HG03060 (cell line): ENCODE results near the gene KRT72.

ENCODE experiments used
- ATAC-seq: cut with Tn5 transposase; IDR thresholded peaks from one replicate; pipeline ENCODE4 v1.9.1; 2021; ENCODE audit warnings: low read depth, moderate number of reproducible peaks; ENCODE audit not compliant: unreplicated experiment

Gene KRT72

GRCh38 chr12:52581481-52581880, 19.8 kb downstream of the KRT72 start:
- no peak for ATAC-seq

GRCh38 chr12:52581066-52581465, 20.2 kb downstream of the KRT72 start:
- no peak for ATAC-seq

- no peak for ATAC-seq
Observed at GRCh38 chr12:52580496-52580895, 20.8 kb downstream of the KRT72 start.

GRCh38 chr12:52579468-52580465, 21.5 kb downstream of the KRT72 start:
- ATAC-seq: no peak

- no peak for ATAC-seq
Observed at GRCh38 chr12:52578469-52578868, 22.8 kb downstream of the KRT72 start.

GRCh38 chr12:52577316-52577715, 23.9 kb downstream of the KRT72 start:
- ATAC-seq: no peak

- ATAC-seq: no peak
Observed at GRCh38 chr12:52575948-52576347, 25.3 kb downstream of the KRT72 start.

- ATAC-seq: no peak
Observed at GRCh38 chr12:52575256-52575655, 26.0 kb downstream of the KRT72 start.

GRCh38 chr12:52573743-52574142, 27.5 kb downstream of the KRT72 start, which contains the start of gene KRT74:
KRT74 (minus strand) TSS chr12:52573843; CDS start chr12:52573777, 66 bp downstream.
- no peak for ATAC-seq

GRCh38 chr12:52573306-52573705, 28.0 kb downstream of the KRT72 start:
- ATAC-seq: no peak

GRCh38 chr12:52570511-52570910, 30.8 kb downstream of the KRT72 start:
- ATAC-seq: no peak

- ATAC-seq: no peak
Observed at GRCh38 chr12:52568111-52568510, 33.2 kb downstream of the KRT72 start.

- no peak for ATAC-seq
Observed at GRCh38 chr12:52566847-52567291, 34.4 kb downstream of the KRT72 start.

- ATAC-seq: no peak
Observed at GRCh38 chr12:52564582-52564981, 36.7 kb downstream of the KRT72 start.

- no peak for ATAC-seq
Observed at GRCh38 chr12:52561880-52562449, 39.3 kb downstream of the KRT72 start.

- ATAC-seq: no peak
Observed at GRCh38 chr12:52559979-52560378, 41.3 kb downstream of the KRT72 start.

- no peak for ATAC-seq
Observed at GRCh38 chr12:52558781-52559445, 42.4 kb downstream of the KRT72 start.

GRCh38 chr12:52557476-52557875, 43.8 kb downstream of the KRT72 start:
- no peak for ATAC-seq

- no peak for ATAC-seq
Observed at GRCh38 chr12:52555577-52555976, 45.7 kb downstream of the KRT72 start.

GRCh38 chr12:52552681-52553195, 48.5 kb downstream of the KRT72 start, which contains the start of gene KRT71:
KRT71 (minus strand) TSS chr12:52553145; CDS start chr12:52553077, 68 bp downstream.
- no peak for ATAC-seq

- ATAC-seq: no peak
Observed at GRCh38 chr12:52552055-52552454, 49.2 kb downstream of the KRT72 start.
